Calu3 (cell line): ENCODE measurements around the gene ACOXL. TPM values are rescaled to one million over a fixed set of nuclear protein-coding genes. Genes with fewer than 3 reads are reported as not detected.

Experiments used
- BruUV-seq: library from RNA; stranded (reverse); fragments of 400-500 nt; replicated peaks from 2 replicates; lab custom pipeline; 2021; lab: Mats Ljungman, UMichigan
- CTCF ChIA-PET: fragments of 300-600 bp; sonication (Branson Sonifier 250); formaldehyde crosslinking; loops from one replicate; lab custom pipeline; 2022; ENCODE audit warnings: antibody characterized with exemption; lab: Charles Lee
- DNase-seq: peaks from one replicate; pipeline ENCODE4 v3.0.0; 2022
- H3K27ac Mint-ChIP-seq: one replicate; pipeline ENCODE4 v1.8.0; 2022; ENCODE audit warnings: mixed read lengths; ENCODE audit not compliant: unreplicated experiment
- H3K27me3 Mint-ChIP-seq: one replicate; pipeline ENCODE4 v1.8.0; 2022; ENCODE audit warnings: mixed read lengths; ENCODE audit not compliant: unreplicated experiment
- H3K36me3 Mint-ChIP-seq: one replicate; pipeline ENCODE4 v1.8.0; 2022; ENCODE audit warnings: mild to moderate bottlenecking, moderate library complexity, mixed read lengths; ENCODE audit not compliant: insufficient read depth, unreplicated experiment
- H3K4me1 Mint-ChIP-seq: one replicate; pipeline ENCODE4 v1.8.0; 2022; ENCODE audit warnings: mild to moderate bottlenecking, low read depth, mixed read lengths; ENCODE audit not compliant: unreplicated experiment
- H3K4me3 Mint-ChIP-seq: one replicate; pipeline ENCODE4 v1.8.0; 2022; ENCODE audit warnings: mild to moderate bottlenecking, low read depth, moderate library complexity, mixed read lengths; ENCODE audit not compliant: unreplicated experiment
- H3K9me3 Mint-ChIP-seq: one replicate; pipeline ENCODE4 v1.8.0; 2022; ENCODE audit warnings: low read depth, mixed read lengths; ENCODE audit not compliant: unreplicated experiment
- CTCF ChIP-seq: fragments of 200-600 bp; IDR thresholded peaks from one replicate; pipeline ENCODE4 v1.8.0; 2022; ENCODE audit warnings: antibody characterized with exemption; ENCODE audit not compliant: unreplicated experiment
- intact Hi-C: fragments of 100-400 bp; cut with micrococcal nuclease; formaldehyde crosslinking; loops from one replicate; pipeline ENCODE4 v1.10.0; 2022; ENCODE audit not compliant: unreplicated experiment
- total RNA-seq: library from RNA; stranded (reverse); gene quantifications from 2 replicates; pipeline ENCODE4 v1.2.3, GENCODE V29; 2022

ACOXL gene
- total RNA-seq, 1 experiment from 2014 or later, result 2.7 TPM

GRCh38 chr2:110729106-110729505 lies 3.3 kb upstream of the ACOXL start:
- Mint-ChIP-seq H3K4me3 (no peak overlapping the region), H3K4me1 (no peaks in the 10 kb centered on the region), H3K9me3 (no peaks in the 10 kb centered on the region), H3K27me3 (peaks cover 81% of the 10 kb centered on the region), H3K36me3 (peaks cover 13% of the 10 kb centered on the region), H3K27ac (no peak overlapping the region)
- CTCF ChIA-PET, result no interaction called here
- TF ChIP-seq CTCF, result no peak
- no TSS peak for BruUV-seq
- intact Hi-C loops, result no loop called here
- DNase-seq, result no peak

- no peak overlapping the region for H3K27ac Mint-ChIP-seq
- H3K9me3 Mint-ChIP-seq, result no peaks in the 10 kb centered on the region
- DNase-seq, result no peak
- CTCF ChIA-PET, result no interaction called here
- peak overlapping the region; percentile 73 for H3K4me3 Mint-ChIP-seq
- H3K36me3 Mint-ChIP-seq, result peaks cover 13% of the 10 kb centered on the region
- TF ChIP-seq CTCF, result no peak
- BruUV-seq, result no TSS peak
- peaks cover 85% of the 10 kb centered on the region for H3K27me3 Mint-ChIP-seq
- intact Hi-C loops, result no loop called here
- no peaks in the 10 kb centered on the region for H3K4me1 Mint-ChIP-seq
These were observed 1.3 kb upstream of the ACOXL start for GRCh38 chr2:110731064-110731463.

GRCh38 chr2:110735366-110735765 lies 3.0 kb downstream of the ACOXL start:
- H3K27ac Mint-ChIP-seq, result no peak overlapping the region
- H3K4me3 Mint-ChIP-seq, result no peak overlapping the region
- no peak for TF ChIP-seq CTCF
- no peaks in the 10 kb centered on the region for H3K4me1 Mint-ChIP-seq
- no TSS peak for BruUV-seq
- no peak for DNase-seq
- H3K9me3 Mint-ChIP-seq, result no peaks in the 10 kb centered on the region
- H3K27me3 Mint-ChIP-seq, result peaks cover 100% of the 10 kb centered on the region
- intact Hi-C loops, result no loop called here
- peaks cover 13% of the 10 kb centered on the region for H3K36me3 Mint-ChIP-seq
- CTCF ChIA-PET, result no interaction called here

- no peak for DNase-seq
- Mint-ChIP-seq H3K27ac (no peak overlapping the region), H3K27me3 (peaks cover 76% of the 10 kb centered on the region), H3K4me3 (no peak overlapping the region), H3K4me1 (no peaks in the 10 kb centered on the region), H3K9me3 (no peaks in the 10 kb centered on the region), H3K36me3 (peaks cover 4% of the 10 kb centered on the region)
- BruUV-seq, result no TSS peak
- CTCF ChIA-PET, result no interaction called here
- no peak for TF ChIP-seq CTCF
- intact Hi-C loops, result no loop called here
These were observed 5.4 kb downstream of the ACOXL start for GRCh38 chr2:110737783-110738182.
